ENCODE results near the gene SDCCAG8.

The SDCCAG8 gene

DNA sequence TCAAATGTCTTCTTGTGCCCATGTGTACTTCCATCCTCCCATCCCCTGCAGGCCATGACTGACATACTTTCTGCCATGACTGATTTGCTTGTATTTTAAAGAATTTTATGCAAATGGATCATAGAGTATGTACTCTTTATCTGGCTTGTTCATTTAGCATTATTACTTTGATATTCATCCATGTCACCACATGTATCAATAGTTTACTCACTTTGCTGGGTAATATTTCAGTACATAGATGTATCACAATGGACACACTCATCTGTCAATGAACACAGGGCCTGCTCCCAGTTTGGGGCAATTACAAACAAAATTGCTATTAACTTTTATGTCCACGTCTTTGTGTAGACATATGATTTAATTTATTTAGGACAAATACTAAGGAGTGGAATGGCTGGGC lies 259.1 kb downstream of the SDCCAG8 start:
- TF ChIP-seq ZNF658 (tag by site-specific recombination; IDR thresholded peaks at IDR 0.05) (no peak), MYNN (tag by site-specific recombination; IDR thresholded peaks at IDR 0.05; ENCODE audit: borderline replicate concordance) (no peak), EGR2 (tag by site-specific recombination; IDR thresholded peaks at IDR 0.05; ENCODE audit: low read depth) (no peak), ZNF48 (tag by site-specific recombination; IDR thresholded peaks at IDR 0.05) (no peak), ZNF664 (tag by site-specific recombination; IDR thresholded peaks at IDR 0.05) (no peak), ZSCAN16 (tag by site-specific recombination; IDR thresholded peaks at IDR 0.05) (no peak), ZNF660 (tag by site-specific recombination; IDR thresholded peaks at IDR 0.05) (no peak), ZNF24 (tag by site-specific recombination; IDR thresholded peaks at IDR 0.05) (no peak), ZNF302 (tag by site-specific recombination; IDR thresholded peaks at IDR 0.05; ENCODE audit: low read depth) (no peak), ZNF623 (tag by site-specific recombination; IDR thresholded peaks at IDR 0.05) (no peak), ZNF214 (tag by site-specific recombination; IDR thresholded peaks at IDR 0.05; ENCODE audit: borderline replicate concordance) (no peak)
- TF ChIP-seq, protein P1, sequence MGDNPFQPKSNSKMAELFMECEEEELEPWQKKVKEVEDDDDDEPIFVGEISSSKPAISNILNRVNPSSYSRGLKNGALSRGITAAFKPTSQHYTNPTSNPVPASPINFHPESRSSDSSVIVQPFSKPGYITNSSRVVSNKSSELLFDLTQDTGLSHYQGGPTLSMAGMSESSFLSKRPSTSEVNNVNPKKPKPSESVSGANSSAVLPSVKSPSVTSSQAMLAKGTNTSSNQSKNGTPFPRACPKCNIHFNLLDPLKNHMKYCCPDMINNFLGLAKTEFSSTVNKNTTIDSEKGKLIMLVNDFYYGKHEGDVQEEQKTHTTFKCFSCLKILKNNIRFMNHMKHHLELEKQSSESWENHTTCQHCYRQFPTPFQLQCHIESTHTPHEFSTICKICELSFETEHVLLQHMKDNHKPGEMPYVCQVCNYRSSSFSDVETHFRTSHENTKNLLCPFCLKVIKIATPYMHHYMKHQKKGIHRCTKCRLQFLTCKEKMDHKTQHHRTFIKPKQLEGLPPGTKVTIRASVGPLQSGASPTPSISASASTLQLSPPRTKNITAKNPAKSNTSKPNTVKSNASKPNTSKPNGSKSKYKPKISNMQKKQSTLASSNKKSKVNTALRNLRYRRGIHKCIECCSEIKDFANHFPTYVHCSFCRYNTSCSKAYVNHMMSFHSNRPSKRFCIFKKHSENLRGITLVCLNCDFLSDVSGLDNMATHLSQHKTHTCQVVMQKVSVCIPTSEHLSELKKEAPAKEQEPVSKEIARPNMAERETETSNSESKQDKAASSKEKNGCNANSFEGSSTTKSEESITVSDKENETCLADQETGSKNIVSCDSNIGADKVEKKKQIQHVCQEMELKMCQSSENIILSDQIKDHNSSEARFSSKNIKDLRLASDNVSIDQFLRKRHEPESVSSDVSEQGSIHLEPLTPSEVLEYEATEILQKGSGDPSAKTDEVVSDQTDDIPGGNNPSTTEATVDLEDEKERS (tag by site-specific recombination; IDR thresholded peaks at IDR 0.05) = no peak
- TF ChIP-seq, protein P2, sequence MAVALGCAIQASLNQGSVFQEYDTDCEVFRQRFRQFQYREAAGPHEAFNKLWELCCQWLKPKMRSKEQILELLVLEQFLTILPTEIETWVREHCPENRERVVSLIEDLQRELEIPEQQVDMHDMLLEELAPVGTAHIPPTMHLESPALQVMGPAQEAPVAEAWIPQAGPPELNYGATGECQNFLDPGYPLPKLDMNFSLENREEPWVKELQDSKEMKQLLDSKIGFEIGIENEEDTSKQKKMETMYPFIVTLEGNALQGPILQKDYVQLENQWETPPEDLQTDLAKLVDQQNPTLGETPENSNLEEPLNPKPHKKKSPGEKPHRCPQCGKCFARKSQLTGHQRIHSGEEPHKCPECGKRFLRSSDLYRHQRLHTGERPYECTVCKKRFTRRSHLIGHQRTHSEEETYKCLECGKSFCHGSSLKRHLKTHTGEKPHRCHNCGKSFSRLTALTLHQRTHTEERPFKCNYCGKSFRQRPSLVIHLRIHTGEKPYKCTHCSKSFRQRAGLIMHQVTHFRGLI (tag by site-specific recombination; IDR thresholded peaks at IDR 0.05) = no peak
- H3K27ac ChIP-seq (ENCODE audit: extremely low read depth, low read depth, low read length) = no peak overlapping the region
- 0 out of 2 replicates have a peak, but pooled peaks cover 3% of the 10 kb centered on the region for H3K4me1 ChIP-seq (ENCODE audit: control insufficient read depth, insufficient read depth, low read length)
- ChIA-PET CTCF (interaction anchor here (0.6 kb wide), 1 partner anchor 60 kb away, joined by 3 read pairs; no protein-coding TSS in a partner anchor), POLR2A (no interaction called here)
- H3K4me3 ChIP-seq (ENCODE audit: low read depth, low read length) = no peak overlapping the region
- no peaks in the 10 kb centered on the region; the same call in 1 of the 2 replicates for H3K9me3 ChIP-seq (ENCODE audit: control insufficient read depth, insufficient read depth, low read depth, low read length)
- peaks cover 15% of the 10 kb centered on the region in 2 experiments; a peak in 2 of 3 replicates for H3K36me3 ChIP-seq (ENCODE audit: control insufficient read depth in 2 of 2, insufficient read depth in 1 of 2, low read length in 2 of 2)

DNA sequence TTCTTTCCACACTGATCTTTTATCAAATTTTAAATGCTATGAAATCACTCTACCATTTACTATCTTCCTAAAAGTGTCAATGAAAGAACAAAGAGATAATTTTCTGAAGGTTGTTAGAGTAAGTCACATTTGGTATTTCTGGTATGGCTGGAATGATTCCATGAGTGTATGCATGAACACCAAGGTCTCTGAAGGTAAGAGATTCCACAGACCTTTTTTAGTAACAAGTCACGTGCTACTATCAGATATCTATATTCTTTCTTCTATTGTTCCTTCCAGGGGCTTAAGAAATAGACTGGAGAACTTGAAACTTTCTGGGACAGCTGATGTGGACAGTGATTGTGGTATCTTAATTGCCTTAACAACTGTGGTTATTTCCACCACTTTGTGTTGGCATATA lies 265.0 kb downstream of the SDCCAG8 start:
- TF ChIP-seq, protein P3, sequence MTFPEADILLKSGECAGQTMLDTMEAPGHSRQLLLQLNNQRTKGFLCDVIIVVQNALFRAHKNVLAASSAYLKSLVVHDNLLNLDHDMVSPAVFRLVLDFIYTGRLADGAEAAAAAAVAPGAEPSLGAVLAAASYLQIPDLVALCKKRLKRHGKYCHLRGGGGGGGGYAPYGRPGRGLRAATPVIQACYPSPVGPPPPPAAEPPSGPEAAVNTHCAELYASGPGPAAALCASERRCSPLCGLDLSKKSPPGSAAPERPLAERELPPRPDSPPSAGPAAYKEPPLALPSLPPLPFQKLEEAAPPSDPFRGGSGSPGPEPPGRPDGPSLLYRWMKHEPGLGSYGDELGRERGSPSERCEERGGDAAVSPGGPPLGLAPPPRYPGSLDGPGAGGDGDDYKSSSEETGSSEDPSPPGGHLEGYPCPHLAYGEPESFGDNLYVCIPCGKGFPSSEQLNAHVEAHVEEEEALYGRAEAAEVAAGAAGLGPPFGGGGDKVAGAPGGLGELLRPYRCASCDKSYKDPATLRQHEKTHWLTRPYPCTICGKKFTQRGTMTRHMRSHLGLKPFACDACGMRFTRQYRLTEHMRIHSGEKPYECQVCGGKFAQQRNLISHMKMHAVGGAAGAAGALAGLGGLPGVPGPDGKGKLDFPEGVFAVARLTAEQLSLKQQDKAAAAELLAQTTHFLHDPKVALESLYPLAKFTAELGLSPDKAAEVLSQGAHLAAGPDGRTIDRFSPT (tag by site-specific recombination; IDR thresholded peaks at IDR 0.05) = no peak
- TF ChIP-seq, protein P4, sequence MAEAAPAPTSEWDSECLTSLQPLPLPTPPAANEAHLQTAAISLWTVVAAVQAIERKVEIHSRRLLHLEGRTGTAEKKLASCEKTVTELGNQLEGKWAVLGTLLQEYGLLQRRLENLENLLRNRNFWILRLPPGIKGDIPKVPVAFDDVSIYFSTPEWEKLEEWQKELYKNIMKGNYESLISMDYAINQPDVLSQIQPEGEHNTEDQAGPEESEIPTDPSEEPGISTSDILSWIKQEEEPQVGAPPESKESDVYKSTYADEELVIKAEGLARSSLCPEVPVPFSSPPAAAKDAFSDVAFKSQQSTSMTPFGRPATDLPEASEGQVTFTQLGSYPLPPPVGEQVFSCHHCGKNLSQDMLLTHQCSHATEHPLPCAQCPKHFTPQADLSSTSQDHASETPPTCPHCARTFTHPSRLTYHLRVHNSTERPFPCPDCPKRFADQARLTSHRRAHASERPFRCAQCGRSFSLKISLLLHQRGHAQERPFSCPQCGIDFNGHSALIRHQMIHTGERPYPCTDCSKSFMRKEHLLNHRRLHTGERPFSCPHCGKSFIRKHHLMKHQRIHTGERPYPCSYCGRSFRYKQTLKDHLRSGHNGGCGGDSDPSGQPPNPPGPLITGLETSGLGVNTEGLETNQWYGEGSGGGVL (tag by site-specific recombination; IDR thresholded peaks at IDR 0.05) = no peak
- TF ChIP-seq ZNF133 (tag by site-specific recombination; IDR thresholded peaks at IDR 0.05) (no peak), ZNF416 (tag by site-specific recombination; IDR thresholded peaks at IDR 0.05) (no peak), ZNF155 (tag by site-specific recombination; IDR thresholded peaks at IDR 0.05) (no peak), ZNF324 (tag by site-specific recombination; IDR thresholded peaks at IDR 0.05) (no peak), ZFP41 (tag by site-specific recombination; IDR thresholded peaks at IDR 0.05; ENCODE audit: borderline replicate concordance) (no peak)
- ChIA-PET CTCF (no interaction called here), POLR2A (no interaction called here)
- H3K27ac ChIP-seq (ENCODE audit: extremely low read depth, low read depth, low read length) = no peak overlapping the region
- H3K4me3 ChIP-seq (ENCODE audit: low read depth, low read length) = no peak overlapping the region
- no peaks in the 10 kb centered on the region; the same call in 1 of the 2 replicates for H3K9me3 ChIP-seq (ENCODE audit: control insufficient read depth, insufficient read depth, low read depth, low read length)
- H3K36me3 ChIP-seq (ENCODE audit: control insufficient read depth in 2 of 2, insufficient read depth in 1 of 2, low read length in 2 of 2) = peaks cover 0 to 4% of the 10 kb centered on the region in 2 experiments; a peak in 1 of 3 replicates
- H3K4me1 ChIP-seq (ENCODE audit: control insufficient read depth, insufficient read depth, low read length) = 0 out of 2 replicates have a peak, but pooled peaks cover 3% of the 10 kb centered on the region

Measured in HEK293 (cell line).